ENCODE measurements around the gene AHSP. TPM values are rescaled to one million over a fixed set of nuclear protein-coding genes. Genes with fewer than 3 reads are reported as not detected.

Gene AHSP
- total RNA-seq, 1 experiment from 2014 or later, result not detected

DNA sequence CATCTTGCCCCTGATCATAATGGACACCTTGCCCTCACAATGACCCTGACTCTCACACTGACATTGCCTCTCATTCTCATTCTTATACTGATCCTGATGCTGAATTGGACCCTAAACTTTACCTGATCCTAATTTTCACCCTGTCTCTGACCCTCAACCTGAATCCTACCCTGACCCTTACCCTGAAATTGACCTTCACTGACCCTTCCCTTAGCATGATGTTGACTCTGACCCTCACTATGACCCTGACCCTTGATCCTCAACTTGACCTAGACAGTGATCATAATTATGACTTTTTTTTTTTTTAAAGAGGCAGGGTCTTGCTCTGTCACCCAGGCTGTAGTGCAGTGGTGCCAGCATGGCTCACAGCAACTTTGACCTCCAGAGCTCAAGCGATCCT lies 3.4 kb downstream of the AHSP start:
- Mint-ChIP-seq H3K27ac (ENCODE audit: unreplicated experiment) (no peak overlapping the region), H3K4me1 (ENCODE audit: low read depth, unreplicated experiment) (no peaks in the 10 kb centered on the region), H3K9me3 (ENCODE audit: unreplicated experiment) (no peaks in the 10 kb centered on the region), H3K4me3 (ENCODE audit: unreplicated experiment) (no peak overlapping the region), H3K27me3 (ENCODE audit: insufficient read depth, unreplicated experiment) (peaks cover 11% of the 10 kb centered on the region), H3K36me3 (ENCODE audit: insufficient read depth, unreplicated experiment) (no peaks in the 10 kb centered on the region)
- Histone ChIP-seq H3K27me3 (replicated peaks; ENCODE audit: control insufficient read depth, insufficient read depth, low read length) (no peaks in the 10 kb centered on the region), H3K9me3 (no peaks in the 10 kb centered on the region), H3K4me1 (no peaks in the 10 kb centered on the region), H3K36me3 (ENCODE audit: control insufficient read depth, insufficient read depth, low read length) (no peaks in the 10 kb centered on the region), H3K4me3 (ENCODE audit: low read depth, low read length) (no peak overlapping the region)
- DNase-seq, result no peak
- ChIA-PET POLR2A (no interaction called here), CTCF (no interaction called here)
- TF ChIP-seq, protein P1, sequence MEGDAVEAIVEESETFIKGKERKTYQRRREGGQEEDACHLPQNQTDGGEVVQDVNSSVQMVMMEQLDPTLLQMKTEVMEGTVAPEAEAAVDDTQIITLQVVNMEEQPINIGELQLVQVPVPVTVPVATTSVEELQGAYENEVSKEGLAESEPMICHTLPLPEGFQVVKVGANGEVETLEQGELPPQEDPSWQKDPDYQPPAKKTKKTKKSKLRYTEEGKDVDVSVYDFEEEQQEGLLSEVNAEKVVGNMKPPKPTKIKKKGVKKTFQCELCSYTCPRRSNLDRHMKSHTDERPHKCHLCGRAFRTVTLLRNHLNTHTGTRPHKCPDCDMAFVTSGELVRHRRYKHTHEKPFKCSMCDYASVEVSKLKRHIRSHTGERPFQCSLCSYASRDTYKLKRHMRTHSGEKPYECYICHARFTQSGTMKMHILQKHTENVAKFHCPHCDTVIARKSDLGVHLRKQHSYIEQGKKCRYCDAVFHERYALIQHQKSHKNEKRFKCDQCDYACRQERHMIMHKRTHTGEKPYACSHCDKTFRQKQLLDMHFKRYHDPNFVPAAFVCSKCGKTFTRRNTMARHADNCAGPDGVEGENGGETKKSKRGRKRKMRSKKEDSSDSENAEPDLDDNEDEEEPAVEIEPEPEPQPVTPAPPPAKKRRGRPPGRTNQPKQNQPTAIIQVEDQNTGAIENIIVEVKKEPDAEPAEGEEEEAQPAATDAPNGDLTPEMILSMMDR (IDR thresholded peaks at IDR 0.05; ENCODE audit: insufficient read depth in 1 of 2, low read depth in 1 of 2, low read length in 1 of 2, severe bottlenecking in 1 of 2, unreplicated experiment in 1 of 2), result no peak
- intact Hi-C loops (cut with micrococcal nuclease; ENCODE audit: unreplicated experiment), result no loop called here
- BruUV-seq (replicated peaks), result no TSS peak

DNA sequence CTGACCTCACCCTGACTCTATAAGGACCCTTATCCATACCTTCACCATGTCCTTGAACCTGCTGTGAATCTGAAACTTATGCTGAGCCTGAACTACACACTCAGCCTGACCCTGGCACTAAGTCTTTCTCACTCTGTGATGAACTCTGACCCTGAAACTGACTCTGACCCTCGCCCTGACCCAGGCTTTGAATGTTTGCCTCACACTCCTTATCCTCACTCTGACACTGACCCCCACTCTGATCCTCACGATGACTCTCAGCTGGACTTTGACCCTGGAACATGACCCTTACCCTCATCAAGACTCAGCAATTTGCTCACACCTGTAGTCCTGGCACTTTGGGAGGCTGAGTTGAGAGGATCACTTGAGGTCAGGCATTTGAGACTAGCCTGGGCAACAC lies 4.4 kb downstream of the AHSP start:
- intact Hi-C loops (cut with micrococcal nuclease; ENCODE audit: unreplicated experiment), result no loop called here
- Mint-ChIP-seq H3K4me3 (ENCODE audit: unreplicated experiment) (no peak overlapping the region), H3K4me1 (ENCODE audit: low read depth, unreplicated experiment) (no peaks in the 10 kb centered on the region), H3K36me3 (ENCODE audit: insufficient read depth, unreplicated experiment) (no peaks in the 10 kb centered on the region), H3K27me3 (ENCODE audit: insufficient read depth, unreplicated experiment) (peaks cover 11% of the 10 kb centered on the region), H3K27ac (ENCODE audit: unreplicated experiment) (no peak overlapping the region), H3K9me3 (ENCODE audit: unreplicated experiment) (no peaks in the 10 kb centered on the region)
- TF ChIP-seq, protein P1 (IDR thresholded peaks at IDR 0.05; ENCODE audit: insufficient read depth in 1 of 2, low read depth in 1 of 2, low read length in 1 of 2, severe bottlenecking in 1 of 2, unreplicated experiment in 1 of 2), result no peak
- Histone ChIP-seq H3K4me1 (no peaks in the 10 kb centered on the region), H3K36me3 (ENCODE audit: control insufficient read depth, insufficient read depth, low read length) (no peaks in the 10 kb centered on the region), H3K9me3 (no peaks in the 10 kb centered on the region), H3K27me3 (replicated peaks; ENCODE audit: control insufficient read depth, insufficient read depth, low read length) (no peaks in the 10 kb centered on the region), H3K4me3 (ENCODE audit: low read depth, low read length) (no peak overlapping the region)
- POLR2A ChIA-PET, result no interaction called here
- no peak for DNase-seq
- CTCF ChIA-PET, result no interaction called here
- BruUV-seq (replicated peaks), result no TSS peak

- Histone ChIP-seq H3K36me3 (ENCODE audit: control insufficient read depth, insufficient read depth, low read length) (no peaks in the 10 kb centered on the region), H3K9me3 (no peaks in the 10 kb centered on the region), H3K27me3 (replicated peaks; ENCODE audit: control insufficient read depth, insufficient read depth, low read length) (no peaks in the 10 kb centered on the region), H3K4me1 (no peaks in the 10 kb centered on the region), H3K4me3 (ENCODE audit: low read depth, low read length) (no peak overlapping the region)
- no peaks in the 10 kb centered on the region for H3K36me3 Mint-ChIP-seq (ENCODE audit: insufficient read depth, unreplicated experiment)
- CTCF ChIA-PET, result no interaction called here
- no peak overlapping the region for H3K27ac Mint-ChIP-seq (ENCODE audit: unreplicated experiment)
- TF ChIP-seq, protein P1 (IDR thresholded peaks at IDR 0.05; ENCODE audit: insufficient read depth in 1 of 2, low read depth in 1 of 2, low read length in 1 of 2, severe bottlenecking in 1 of 2, unreplicated experiment in 1 of 2), result no peak
- DNase-seq, result no peak
- H3K4me1 Mint-ChIP-seq (ENCODE audit: low read depth, unreplicated experiment), result no peaks in the 10 kb centered on the region
- H3K27me3 Mint-ChIP-seq (ENCODE audit: insufficient read depth, unreplicated experiment), result peaks cover 6% of the 10 kb centered on the region
- no peak overlapping the region for H3K4me3 Mint-ChIP-seq (ENCODE audit: unreplicated experiment)
- intact Hi-C loops (cut with micrococcal nuclease; ENCODE audit: unreplicated experiment), result no loop called here
- no peaks in the 10 kb centered on the region for H3K9me3 Mint-ChIP-seq (ENCODE audit: unreplicated experiment)
- BruUV-seq (replicated peaks), result no TSS peak
- POLR2A ChIA-PET, result no interaction called here
These were observed 5.2 kb downstream of the AHSP start for GRCh38 chr16:31532896-31533295.
